ENCODE results near the gene B3GAT1. TPM values are rescaled to one million over a fixed set of nuclear protein-coding genes. Genes with fewer than 3 reads are reported as not detected.

The B3GAT1 gene
- total RNA-seq, 1 experiment from 2014 or later, result 34.3 TPM

DNA sequence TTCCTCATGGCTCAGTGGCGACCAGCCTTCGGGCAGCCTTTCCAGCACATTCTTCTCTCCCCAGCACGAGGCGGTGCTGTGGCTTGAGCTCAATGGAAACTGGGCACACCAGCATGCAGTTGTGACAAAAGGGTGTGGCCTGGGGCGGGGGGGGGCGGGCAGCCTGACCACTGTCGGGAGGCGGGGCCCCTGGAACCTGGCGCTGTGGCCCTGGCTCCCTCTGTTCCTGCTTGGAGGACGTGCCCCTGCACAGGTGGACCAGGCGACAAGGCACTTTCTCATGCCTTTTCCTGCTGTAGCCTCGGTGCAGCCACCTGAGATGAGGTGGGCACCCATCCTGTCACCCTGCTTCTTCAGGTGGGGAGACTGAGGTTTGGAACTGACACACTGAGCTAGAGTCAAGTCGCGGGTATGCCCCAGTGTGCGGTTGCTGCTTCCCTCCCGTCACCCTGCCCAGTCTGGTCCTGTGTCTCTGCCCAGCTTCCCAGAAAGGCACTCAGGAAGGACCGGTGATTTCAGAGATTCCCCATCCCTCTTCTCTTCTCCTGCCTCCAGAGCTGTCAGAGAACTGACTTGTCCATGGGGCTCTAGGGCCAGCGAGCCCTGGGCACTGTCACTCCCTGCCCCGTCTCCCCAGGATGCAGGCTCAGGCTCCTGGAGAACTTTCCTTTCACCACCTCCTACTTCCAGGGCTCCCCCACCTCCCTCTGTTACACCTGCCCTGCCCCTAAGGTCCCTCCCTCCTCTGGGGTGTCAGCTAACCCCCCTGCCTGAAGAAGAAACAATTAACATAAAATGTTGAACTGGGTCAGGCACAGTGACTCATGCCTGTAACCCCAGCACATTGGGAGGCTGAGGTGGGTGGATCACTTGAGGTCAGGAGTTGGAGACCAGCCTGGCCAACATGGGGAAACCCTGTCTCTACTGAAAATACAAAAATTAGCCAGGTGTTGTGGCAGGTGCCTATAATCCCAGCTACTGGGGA, 9.9 kb downstream of the B3GAT1 start:
- H4K5ac ChIP-seq (ENCODE audit: insufficient read length, low read depth, low read length), result no peak overlapping the region
- H2BK120ac ChIP-seq (ENCODE audit: low read depth, low read length, poor library complexity, severe bottlenecking), result no peak overlapping the region
- Mint-ChIP-seq H3K4me3 (no peak overlapping the region), H3K36me3 (ENCODE audit: insufficient read depth in 1 of 3, low read depth in 3 of 3) (peaks cover 11 to 15% (median 11%) of the 10 kb centered on the region in 3 experiments; a peak in 4 of 7 replicates), H3K27ac (no peak overlapping the region), H3K9me3 (no peaks in the 10 kb centered on the region; a peak in 1 of 5 replicates), H3K27me3 (ENCODE audit: low read depth) (no peaks in the 10 kb centered on the region), H3K4me1 (peaks cover 12 to 14% of the 10 kb centered on the region in 2 experiments)
- peaks cover 1% of the 10 kb centered on the region; the same call in 1 of the 2 replicates for H3K4me1 ChIP-seq (ENCODE audit: insufficient read depth, low read length)
- H3K18ac ChIP-seq (ENCODE audit: insufficient read length, low read depth, low read length), result no peak overlapping the region
- no peak overlapping the region for H4K91ac ChIP-seq (ENCODE audit: insufficient read length, low read depth, low read length)
- H3T11ph ChIP-seq (ENCODE audit: low read length), result no peak overlapping the region
- no peak overlapping the region for H3K9ac ChIP-seq (ENCODE audit: extremely low read depth, insufficient read length, low read length)
- H3K79me1 ChIP-seq (ENCODE audit: insufficient read depth, low read depth, low read length, poor library complexity, severe bottlenecking), result no peaks in the 10 kb centered on the region
- H2BK5ac ChIP-seq (ENCODE audit: insufficient read length, low read length), result no peak overlapping the region
- no peak overlapping the region for H3K27ac ChIP-seq (ENCODE audit: insufficient read length, low read depth, low read length)
- H3K56ac ChIP-seq (ENCODE audit: insufficient read length, low read depth, low read length), result no peak overlapping the region
- H3K14ac ChIP-seq (ENCODE audit: insufficient read depth, low read length), result no peak overlapping the region; the same call in 1 of the 2 replicates
- H2BK12ac ChIP-seq (ENCODE audit: insufficient read length, low read depth, low read length), result no peak overlapping the region
- no peaks in the 10 kb centered on the region for H3K9me3 ChIP-seq (ENCODE audit: control insufficient read depth, low read depth, low read length)
- whole genome bisulfite sequencing (ENCODE audit: extremely low coverage, insufficient read length, low lambda C conversion rate), result no CpG with 5 or more reads among the region's 19 CpGs
- H4K8ac ChIP-seq (replicated peaks; ENCODE audit: insufficient read length, low read depth, low read length), result no peak overlapping the region
- TF ChIP-seq, protein P1, sequence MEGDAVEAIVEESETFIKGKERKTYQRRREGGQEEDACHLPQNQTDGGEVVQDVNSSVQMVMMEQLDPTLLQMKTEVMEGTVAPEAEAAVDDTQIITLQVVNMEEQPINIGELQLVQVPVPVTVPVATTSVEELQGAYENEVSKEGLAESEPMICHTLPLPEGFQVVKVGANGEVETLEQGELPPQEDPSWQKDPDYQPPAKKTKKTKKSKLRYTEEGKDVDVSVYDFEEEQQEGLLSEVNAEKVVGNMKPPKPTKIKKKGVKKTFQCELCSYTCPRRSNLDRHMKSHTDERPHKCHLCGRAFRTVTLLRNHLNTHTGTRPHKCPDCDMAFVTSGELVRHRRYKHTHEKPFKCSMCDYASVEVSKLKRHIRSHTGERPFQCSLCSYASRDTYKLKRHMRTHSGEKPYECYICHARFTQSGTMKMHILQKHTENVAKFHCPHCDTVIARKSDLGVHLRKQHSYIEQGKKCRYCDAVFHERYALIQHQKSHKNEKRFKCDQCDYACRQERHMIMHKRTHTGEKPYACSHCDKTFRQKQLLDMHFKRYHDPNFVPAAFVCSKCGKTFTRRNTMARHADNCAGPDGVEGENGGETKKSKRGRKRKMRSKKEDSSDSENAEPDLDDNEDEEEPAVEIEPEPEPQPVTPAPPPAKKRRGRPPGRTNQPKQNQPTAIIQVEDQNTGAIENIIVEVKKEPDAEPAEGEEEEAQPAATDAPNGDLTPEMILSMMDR (conservative IDR thresholded peaks at IDR 0.05), result no peak
- no peak overlapping the region for H3K4ac ChIP-seq (ENCODE audit: low read depth, low read length)
- H3K4me2 ChIP-seq (ENCODE audit: insufficient read depth, insufficient read length, low read length), result no peak overlapping the region
- peaks cover 1% of the 10 kb centered on the region; the same call in 1 of the 2 replicates for H3K79me2 ChIP-seq (ENCODE audit: insufficient read depth, low read length)
- H3K27me3 ChIP-seq (ENCODE audit: insufficient read depth, low read length), result no peaks in the 10 kb centered on the region
- H2AK5ac ChIP-seq (ENCODE audit: insufficient read length, low read length), result no peak overlapping the region
- H3K23ac ChIP-seq (ENCODE audit: insufficient read length, low read depth, low read length), result no peak overlapping the region
- DNase-seq, result no peak
- no peak overlapping the region for H2BK20ac ChIP-seq (ENCODE audit: low read depth, low read length, poor library complexity, severe bottlenecking)
- H4K20me1 ChIP-seq (ENCODE audit: control insufficient read depth, insufficient read depth, insufficient read length), result no peaks in the 10 kb centered on the region
- H2AFZ ChIP-seq (ENCODE audit: low read length), result no peak overlapping the region
- no peak overlapping the region for H2BK15ac ChIP-seq (ENCODE audit: low read depth, low read length)
- H3K23me2 ChIP-seq (ENCODE audit: insufficient read length, low read depth, low read length, poor library complexity, severe bottlenecking), result no peaks in the 10 kb centered on the region
